NCI-H1417 (cell line): Measurements from ENCODE around the gene COPA.
A peak's percentile ranks its signal among the peaks of the same experiment; 100 is the strongest.

Source experiments
- DNase-seq, 3 experiments: peaks; one replicate each; lab custom pipeline; 2025; lab: John Stamatoyannopoulos, UW

COPA gene

GRCh38 chr1:160362168-160362957 is 19.3 kb upstream of the COPA start:
- no peak for DNase-seq

GRCh38 chr1:160361814-160362167 is 18.7 kb upstream of the COPA start:
- no peak for DNase-seq

- DNase-seq = no peak
Observed at GRCh38 chr1:160361199-160361598, 18.1 kb upstream of the COPA start.

- DNase-seq = no peak
Observed at GRCh38 chr1:160360227-160360695, 17.2 kb upstream of the COPA start.

- DNase-seq = no peak
Observed at GRCh38 chr1:160359559-160360226, 16.6 kb upstream of the COPA start.

- no peak for DNase-seq
Observed at GRCh38 chr1:160358073-160358472, 15.0 kb upstream of the COPA start.

GRCh38 chr1:160357286-160358002 is 14.4 kb upstream of the COPA start:
- no peak for DNase-seq

- DNase-seq = peak in 2 of 3 experiments; percentile 6 to 22
Observed at GRCh38 chr1:160354388-160354985, 11.4 kb upstream of the COPA start.

- no peak for DNase-seq
Observed at GRCh38 chr1:160353223-160353622, 10.2 kb upstream of the COPA start.

- DNase-seq = no peak
Observed at GRCh38 chr1:160352555-160352954, 9.5 kb upstream of the COPA start.

GRCh38 chr1:160351629-160352028 is 8.6 kb upstream of the COPA start:
- no peak for DNase-seq

GRCh38 chr1:160346958-160347357 is 3.9 kb upstream of the COPA start:
- no peak for DNase-seq

- DNase-seq = no peak
Observed at GRCh38 chr1:160346463-160346862, 3.4 kb upstream of the COPA start.

- no peak for DNase-seq
Observed at GRCh38 chr1:160344936-160345335, 1.9 kb upstream of the COPA start.

- DNase-seq = no peak
Observed at GRCh38 chr1:160344241-160344640, 1.2 kb upstream of the COPA start.

- peak in 2 of 3 experiments; percentile 52 to 61 for DNase-seq
Observed at GRCh38 chr1:160342526-160342925, 524 bp downstream of the COPA start.

GRCh38 chr1:160340866-160341265 is 2.2 kb downstream of the COPA start:
- no peak for DNase-seq

GRCh38 chr1:160340146-160340545 is 2.9 kb downstream of the COPA start:
- no peak for DNase-seq

GRCh38 chr1:160338580-160338979 is 4.5 kb downstream of the COPA start:
- no peak for DNase-seq

- DNase-seq = no peak
Observed at GRCh38 chr1:160332516-160332915, 10.5 kb downstream of the COPA start.

- peak in 1 of 3 experiments; percentile 65 for DNase-seq
Observed at GRCh38 chr1:160330119-160330518, 12.9 kb downstream of the COPA start.

- peak in 1 of 3 experiments; percentile 79 for DNase-seq
Observed at GRCh38 chr1:160328184-160328583, 14.9 kb downstream of the COPA start.
